ENCODE measurements around the gene TRIM26.

The TRIM26 gene

GRCh38 chr6:30206152-30206551, 7.1 kb downstream of the TRIM26 start:
- no peak overlapping the region for H2AFZ ChIP-seq (ENCODE audit: low read depth, low read length)
- peaks cover 39% of the 10 kb centered on the region for H3K79me1 ChIP-seq (replicated peaks; ENCODE audit: low read length, poor library complexity, severe bottlenecking)
- WGBS: 80% methylated on average over 7 of the region's 7 CpGs
- H4K8ac ChIP-seq (ENCODE audit: low read length): no peak overlapping the region
- no peak overlapping the region for H3K4me3 ChIP-seq (ENCODE audit: insufficient read depth in 1 of 2, low read depth in 1 of 2, low read length in 2 of 2)
- no peak overlapping the region for H2AK5ac ChIP-seq (ENCODE audit: low read length, severe bottlenecking)
- no peak overlapping the region for H2BK120ac ChIP-seq (ENCODE audit: low read depth, low read length)
- peaks cover 12% of the 10 kb centered on the region for H3K4me1 ChIP-seq (ENCODE audit: control insufficient read depth, insufficient read depth, low read depth, low read length)
- no peak overlapping the region for H2BK12ac ChIP-seq (ENCODE audit: low read length in 2 of 2)
- H3K9me3 ChIP-seq (ENCODE audit: control insufficient read depth, low read length): no peaks in the 10 kb centered on the region
- H3K23ac ChIP-seq (ENCODE audit: low read length in 2 of 2): no peak overlapping the region
- H3K18ac ChIP-seq (ENCODE audit: low read depth in 1 of 2, low read length in 2 of 2): no peak overlapping the region
- H3K14ac ChIP-seq (ENCODE audit: low read length in 2 of 2): no peak overlapping the region
- H4K91ac ChIP-seq (ENCODE audit: low read length): no peak overlapping the region
- H3K9ac ChIP-seq (ENCODE audit: low read length): no peak overlapping the region
- H3K27me3 ChIP-seq (ENCODE audit: control insufficient read depth in 1 of 2, insufficient read depth in 1 of 2, low read length in 2 of 2): no peaks in the 10 kb centered on the region
- H2BK15ac ChIP-seq (ENCODE audit: low read depth, poor library complexity, severe bottlenecking): no peak overlapping the region
- peak; percentile 22 for DNase-seq
- H3K36me3 ChIP-seq (ENCODE audit: control insufficient read depth in 1 of 2, insufficient read depth in 2 of 2, low read depth in 1 of 2, low read length in 2 of 2): peaks cover 0 to 16% of the 10 kb centered on the region in 2 experiments
- H2BK5ac ChIP-seq (ENCODE audit: low read depth, low read length, poor library complexity, severe bottlenecking): no peak overlapping the region
- no peak overlapping the region for H3K4ac ChIP-seq (ENCODE audit: low read depth in 1 of 2, low read length in 2 of 2)
- no peak overlapping the region for H3K4me2 ChIP-seq (ENCODE audit: low read length, poor library complexity, severe bottlenecking)
- no peak overlapping the region for H3K27ac ChIP-seq (ENCODE audit: low read length, poor library complexity, severe bottlenecking)

DNA sequence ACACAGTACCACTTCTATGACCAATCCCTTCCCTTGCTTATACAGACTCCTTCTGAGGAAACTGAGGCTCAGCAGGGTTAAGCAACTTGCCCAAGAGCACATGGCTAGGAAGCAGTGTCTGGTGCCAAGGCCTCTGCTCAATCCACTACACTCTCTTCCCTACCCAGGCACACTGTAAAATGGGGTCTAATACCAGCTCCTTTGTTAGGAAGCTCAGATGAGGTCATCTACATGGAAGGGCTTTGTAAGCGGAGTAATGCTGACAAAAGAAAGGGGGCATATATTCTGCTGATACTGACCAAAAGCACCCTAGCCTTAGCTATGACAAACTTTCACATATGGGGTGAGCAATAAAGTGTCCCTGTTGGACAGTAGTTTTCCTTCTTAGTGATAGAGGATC, 9.1 kb downstream of the TRIM26 start:
- no peak overlapping the region for H2BK120ac ChIP-seq (ENCODE audit: low read depth, low read length)
- WGBS: 100% methylated on average over 1 of the region's 1 CpG
- H3K18ac ChIP-seq (ENCODE audit: low read depth in 1 of 2, low read length in 2 of 2): no peak overlapping the region
- no peak overlapping the region for H3K4me2 ChIP-seq (ENCODE audit: low read length, poor library complexity, severe bottlenecking)
- H3K27me3 ChIP-seq (ENCODE audit: control insufficient read depth in 1 of 2, insufficient read depth in 1 of 2, low read length in 2 of 2): no peaks in the 10 kb centered on the region
- H3K23ac ChIP-seq (ENCODE audit: low read length in 2 of 2): no peak overlapping the region
- peaks cover 49% of the 10 kb centered on the region for H3K79me1 ChIP-seq (replicated peaks; ENCODE audit: low read length, poor library complexity, severe bottlenecking)
- peaks cover 8 to 21% of the 10 kb centered on the region in 2 experiments for H3K36me3 ChIP-seq (ENCODE audit: control insufficient read depth in 1 of 2, insufficient read depth in 2 of 2, low read depth in 1 of 2, low read length in 2 of 2)
- H3K4ac ChIP-seq (ENCODE audit: low read depth in 1 of 2, low read length in 2 of 2): no peak overlapping the region
- no peak overlapping the region for H3K27ac ChIP-seq (ENCODE audit: low read length, poor library complexity, severe bottlenecking)
- H3K4me1 ChIP-seq (ENCODE audit: control insufficient read depth, insufficient read depth, low read depth, low read length): peaks cover 12% of the 10 kb centered on the region
- H3K4me3 ChIP-seq (ENCODE audit: insufficient read depth in 1 of 2, low read depth in 1 of 2, low read length in 2 of 2): no peak overlapping the region
- DNase-seq: no peak
- no peak overlapping the region for H2AK5ac ChIP-seq (ENCODE audit: low read length, severe bottlenecking)
- no peak overlapping the region for H3K9ac ChIP-seq (ENCODE audit: low read length)
- H4K91ac ChIP-seq (ENCODE audit: low read length): no peak overlapping the region
- H2BK15ac ChIP-seq (ENCODE audit: low read depth, poor library complexity, severe bottlenecking): no peak overlapping the region
- no peak overlapping the region for H4K8ac ChIP-seq (ENCODE audit: low read length)
- no peak overlapping the region for H2BK12ac ChIP-seq (ENCODE audit: low read length in 2 of 2)
- H3K14ac ChIP-seq (ENCODE audit: low read length in 2 of 2): no peak overlapping the region
- H2BK5ac ChIP-seq (ENCODE audit: low read depth, low read length, poor library complexity, severe bottlenecking): no peak overlapping the region
- H2AFZ ChIP-seq (ENCODE audit: low read depth, low read length): no peak overlapping the region
- H3K9me3 ChIP-seq (ENCODE audit: control insufficient read depth, low read length): no peaks in the 10 kb centered on the region

- H3K27me3 ChIP-seq (ENCODE audit: control insufficient read depth in 1 of 2, insufficient read depth in 1 of 2, low read length in 2 of 2): no peaks in the 10 kb centered on the region
- peaks cover 23 to 38% of the 10 kb centered on the region in 2 experiments for H3K36me3 ChIP-seq (ENCODE audit: control insufficient read depth in 1 of 2, insufficient read depth in 2 of 2, low read depth in 1 of 2, low read length in 2 of 2)
- no peak overlapping the region for H2BK12ac ChIP-seq (ENCODE audit: low read length in 2 of 2)
- H4K8ac ChIP-seq (ENCODE audit: low read length): no peak overlapping the region
- H3K18ac ChIP-seq (ENCODE audit: low read depth in 1 of 2, low read length in 2 of 2): no peak overlapping the region
- no peaks in the 10 kb centered on the region for H3K9me3 ChIP-seq (ENCODE audit: control insufficient read depth, low read length)
- no peak overlapping the region for H3K4me3 ChIP-seq (ENCODE audit: insufficient read depth in 1 of 2, low read depth in 1 of 2, low read length in 2 of 2)
- no peak overlapping the region for H3K4ac ChIP-seq (ENCODE audit: low read depth in 1 of 2, low read length in 2 of 2)
- H3K79me1 ChIP-seq (replicated peaks; ENCODE audit: low read length, poor library complexity, severe bottlenecking): peaks cover 55% of the 10 kb centered on the region
- 100% methylated on average over 1 of the region's 4 CpGs for WGBS
- H3K23ac ChIP-seq (ENCODE audit: low read length in 2 of 2): no peak overlapping the region
- DNase-seq: no peak
- no peak overlapping the region for H3K27ac ChIP-seq (ENCODE audit: low read length, poor library complexity, severe bottlenecking)
- H3K14ac ChIP-seq (ENCODE audit: low read length in 2 of 2): no peak overlapping the region
- no peak overlapping the region for H2BK5ac ChIP-seq (ENCODE audit: low read depth, low read length, poor library complexity, severe bottlenecking)
- H3K4me1 ChIP-seq (ENCODE audit: control insufficient read depth, insufficient read depth, low read depth, low read length): peaks cover 9% of the 10 kb centered on the region
- H3K4me2 ChIP-seq (ENCODE audit: low read length, poor library complexity, severe bottlenecking): no peak overlapping the region
- no peak overlapping the region for H4K91ac ChIP-seq (ENCODE audit: low read length)
- H2AFZ ChIP-seq (ENCODE audit: low read depth, low read length): no peak overlapping the region
- no peak overlapping the region for H3K9ac ChIP-seq (ENCODE audit: low read length)
- H2BK15ac ChIP-seq (ENCODE audit: low read depth, poor library complexity, severe bottlenecking): no peak overlapping the region
- H2BK120ac ChIP-seq (ENCODE audit: low read depth, low read length): no peak overlapping the region
- no peak overlapping the region for H2AK5ac ChIP-seq (ENCODE audit: low read length, severe bottlenecking)
These were observed 10.8 kb downstream of the TRIM26 start for GRCh38 chr6:30202366-30202765.

DNA sequence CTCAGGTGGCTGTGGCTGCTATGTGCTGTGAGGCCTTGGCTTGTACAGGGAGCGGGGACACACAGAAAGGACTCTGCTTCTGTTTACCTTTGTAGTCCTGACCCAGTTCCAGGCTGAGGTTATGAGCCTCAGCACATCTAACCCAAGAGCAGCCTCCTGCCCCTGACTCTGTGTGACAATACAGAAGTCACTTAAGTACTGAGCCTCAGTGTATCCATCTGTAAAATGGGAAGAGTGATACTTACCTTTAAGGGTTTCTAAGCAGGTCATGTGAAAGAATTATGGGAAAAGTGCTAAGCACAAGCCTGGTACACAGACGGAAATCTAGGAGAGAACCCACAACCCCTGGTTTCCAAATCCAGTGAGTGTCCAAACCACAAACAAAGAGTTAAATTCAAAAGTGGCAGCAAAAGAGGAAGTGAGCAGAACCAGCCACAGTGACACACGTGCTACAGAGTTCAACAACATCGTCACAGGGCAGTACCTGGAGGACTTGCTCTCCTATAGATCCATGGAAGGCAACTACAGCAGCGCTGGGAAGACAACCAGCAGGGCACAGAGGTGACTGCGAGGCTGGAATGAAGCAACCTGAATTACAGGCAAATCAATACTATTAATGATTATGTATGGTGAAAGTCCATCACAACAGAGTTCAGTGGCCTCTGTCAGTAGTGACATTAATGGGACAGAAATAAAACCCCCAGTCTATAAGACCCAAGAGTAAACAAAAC, 12.5 kb downstream of the TRIM26 start:
- Histone ChIP-seq H4K91ac (ENCODE audit: low read length) (no peak overlapping the region), H2BK12ac (ENCODE audit: low read length in 2 of 2) (no peak overlapping the region), H3K4me3 (ENCODE audit: insufficient read depth in 1 of 2, low read depth in 1 of 2, low read length in 2 of 2) (no peak overlapping the region), H3K23ac (ENCODE audit: low read length in 2 of 2) (no peak overlapping the region), H3K4ac (ENCODE audit: low read depth in 1 of 2, low read length in 2 of 2) (no peak overlapping the region), H2BK15ac (ENCODE audit: low read depth, poor library complexity, severe bottlenecking) (no peak overlapping the region), H3K18ac (ENCODE audit: low read depth in 1 of 2, low read length in 2 of 2) (no peak overlapping the region), H3K27ac (ENCODE audit: low read length, poor library complexity, severe bottlenecking) (no peak overlapping the region), H3K36me3 (ENCODE audit: control insufficient read depth in 1 of 2, insufficient read depth in 2 of 2, low read depth in 1 of 2, low read length in 2 of 2) (peaks cover 37 to 53% of the 10 kb centered on the region in 2 experiments), H4K8ac (ENCODE audit: low read length) (no peak overlapping the region), H3K9me3 (ENCODE audit: control insufficient read depth, low read length) (no peaks in the 10 kb centered on the region), H3K27me3 (ENCODE audit: control insufficient read depth in 1 of 2, insufficient read depth in 1 of 2, low read length in 2 of 2) (no peaks in the 10 kb centered on the region), H2AFZ (ENCODE audit: low read depth, low read length) (no peak overlapping the region), H2BK5ac (ENCODE audit: low read depth, low read length, poor library complexity, severe bottlenecking) (no peak overlapping the region), H2AK5ac (ENCODE audit: low read length, severe bottlenecking) (no peak overlapping the region), H3K4me2 (ENCODE audit: low read length, poor library complexity, severe bottlenecking) (no peak overlapping the region), H3K4me1 (ENCODE audit: control insufficient read depth, insufficient read depth, low read depth, low read length) (peaks cover 2% of the 10 kb centered on the region), H3K79me1 (replicated peaks; ENCODE audit: low read length, poor library complexity, severe bottlenecking) (peaks cover 60% of the 10 kb centered on the region), H3K14ac (ENCODE audit: low read length in 2 of 2) (no peak overlapping the region), H3K9ac (ENCODE audit: low read length) (no peak overlapping the region), H2BK120ac (ENCODE audit: low read depth, low read length) (no peak overlapping the region)
- WGBS: 88% methylated on average over 5 of the region's 6 CpGs
- no peak for DNase-seq

Measured in mesenchymal stem cell (in vitro differentiated cells and primary cell).